K562 (cell line): ENCODE results near the gene PIP5K1B. TPM values are rescaled to one million over a fixed set of nuclear protein-coding genes. Genes with fewer than 3 reads are reported as not detected.

Experiments used
- ARHGAP35 ChIP-seq: fragments of 450-650 bp; IDR thresholded peaks from 2 replicates; pipeline ENCODE4 v1.6.1; 2018; ENCODE audit not compliant: partially characterized antibody
- CBFA2T2 ChIP-seq: fragments of 450-650 bp; conservative IDR thresholded peaks from 2 replicates; pipeline ENCODE4 v1.6.1; 2017; ENCODE audit warnings: mild to moderate bottlenecking
- CTBP1 ChIP-seq: fragments of 450-650 bp; IDR thresholded peaks from 2 replicates; pipeline ENCODE4 v1.6.1; 2016; ENCODE audit warnings: borderline replicate concordance
- DACH1 ChIP-seq: fragments of 450-650 bp; IDR thresholded peaks from 2 replicates; pipeline ENCODE4 v1.6.1; 2018; ENCODE audit not compliant: partially characterized antibody
- PPARD ChIP-seq: fragments of 250-450 bp; sonication (Bioruptor Pico); IDR thresholded peaks from 2 replicates; pipeline ENCODE4 v1.8.0; 2022; ENCODE audit warnings: inconsistent platforms, mild to moderate bottlenecking, moderate library complexity
- PURB ChIP-seq: sonication (generic); formaldehyde crosslinking; IDR thresholded peaks from 2 replicates; pipeline ENCODE4 v1.9.0; 2021; ENCODE audit warnings: low read depth, mild to moderate bottlenecking, missing genetic modification reagents
- SREBF1 ChIP-seq: fragments of 150-350 bp; IDR thresholded peaks from 2 replicates; pipeline ENCODE4 v1.6.1; 2014; ENCODE audit warnings: antibody characterized with exemption, low read depth, low read length, borderline replicate concordance
- ZFP30 ChIP-seq: fragments of 250-450 bp; sonication (Bioruptor Pico); IDR thresholded peaks from 2 replicates; pipeline ENCODE4 v1.8.0; 2022; ENCODE audit warnings: moderate library complexity, mild to moderate bottlenecking, inconsistent platforms, borderline replicate concordance
- ZNF444 ChIP-seq: fragments of 250-450 bp; sonication (Bioruptor Pico); IDR thresholded peaks from 2 replicates; pipeline ENCODE4 v1.4.0; 2020; ENCODE audit warnings: mild to moderate bottlenecking, moderate library complexity
- ZNF592 ChIP-seq: fragments of 450-650 bp; IDR thresholded peaks from 2 replicates; pipeline ENCODE4 v1.6.1; 2017; ENCODE audit warnings: antibody characterized with exemption, mild to moderate bottlenecking
- polyA plus RNA-seq, 8 experiments: library from polyadenylated mRNA; depleted of rRNA in 4 of 8; stranded (reverse) in 5 of 8; unstranded in 3 of 8; fragments of >200 nt; fragmentation: Nextera tagmentation in 2 of 8; fragmentation: Illumina TruSeq in 1 of 8; extraction: Ambion mirVana in 2 of 8; extraction: Trizol in 1 of 8; gene quantifications; 2 replicates each; pipeline versions ENCODE4 v1.2.1 to v1.2.3, GENCODE V29; 2011 to 2014; ENCODE audit warnings: inconsistent platforms in 1 of 8, missing spikeins in 1 of 8
- total RNA-seq, 7 experiments: library from RNA; depleted of rRNA in 6 of 7; stranded (reverse); fragments of >200 nt in 6 of 7; fragmentation: Illumina TruSeq in 2 of 7; extraction: Trizol in 2 of 7; gene quantifications; 2 replicates each; pipeline versions ENCODE4 v1.2.1 to v1.2.3, GENCODE V29; 2011 to 2021; ENCODE audit warnings: low replicate concordance in 1 of 7
- TF ChIP-seq, protein P1 (sequence below): fragments of 250-450 bp; sonication (Bioruptor Pico); IDR thresholded peaks from 2 replicates; pipeline ENCODE4 v1.5.0; 2020; ENCODE audit warnings: mild to moderate bottlenecking
- TF ChIP-seq, protein P2 (sequence below): fragments of 250-450 bp; sonication (Bioruptor Pico); IDR thresholded peaks from 2 replicates; pipeline ENCODE4 v1.5.0; 2021; ENCODE audit warnings: mild to moderate bottlenecking, borderline replicate concordance
- TF ChIP-seq, protein P3 (sequence below): fragments of 250-450 bp; sonication (Bioruptor Pico); IDR thresholded peaks from 2 replicates; pipeline ENCODE4 v1.9.0; 2021; ENCODE audit warnings: mild to moderate bottlenecking, inconsistent platforms

Gene PIP5K1B
- total and polyA plus RNA-seq, 9 of the 15 experiments (the other 6 are each of a cell fraction or from before 2014, with no cell fraction given), result 3.1 to 12.9 (median 7.4) TPM

- TF ChIP-seq ZNF592 (0 out of 2 replicates have a peak, but pooled peaks have one; percentile 15), ZFP30 (CRISPR knock-in tag) (no peak), PURB (CRISPR knock-in tag) (no peak), ZNF444 (CRISPR knock-in tag) (no peak), ARHGAP35 (no peak), CTBP1 (peak; percentile 84), SREBF1 (no peak), PPARD (CRISPR knock-in tag) (no peak), DACH1 (no peak), CBFA2T2 (no peak)
- TF ChIP-seq, protein P1, sequence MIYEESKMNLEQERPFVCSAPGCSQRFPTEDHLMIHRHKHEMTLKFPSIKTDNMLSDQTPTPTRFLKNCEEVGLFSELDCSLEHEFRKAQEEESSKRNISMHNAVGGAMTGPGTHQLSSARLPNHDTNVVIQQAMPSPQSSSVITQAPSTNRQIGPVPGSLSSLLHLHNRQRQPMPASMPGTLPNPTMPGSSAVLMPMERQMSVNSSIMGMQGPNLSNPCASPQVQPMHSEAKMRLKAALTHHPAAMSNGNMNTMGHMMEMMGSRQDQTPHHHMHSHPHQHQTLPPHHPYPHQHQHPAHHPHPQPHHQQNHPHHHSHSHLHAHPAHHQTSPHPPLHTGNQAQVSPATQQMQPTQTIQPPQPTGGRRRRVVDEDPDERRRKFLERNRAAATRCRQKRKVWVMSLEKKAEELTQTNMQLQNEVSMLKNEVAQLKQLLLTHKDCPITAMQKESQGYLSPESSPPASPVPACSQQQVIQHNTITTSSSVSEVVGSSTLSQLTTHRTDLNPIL (CRISPR knock-in tag), result no peak
- TF ChIP-seq, protein P2, sequence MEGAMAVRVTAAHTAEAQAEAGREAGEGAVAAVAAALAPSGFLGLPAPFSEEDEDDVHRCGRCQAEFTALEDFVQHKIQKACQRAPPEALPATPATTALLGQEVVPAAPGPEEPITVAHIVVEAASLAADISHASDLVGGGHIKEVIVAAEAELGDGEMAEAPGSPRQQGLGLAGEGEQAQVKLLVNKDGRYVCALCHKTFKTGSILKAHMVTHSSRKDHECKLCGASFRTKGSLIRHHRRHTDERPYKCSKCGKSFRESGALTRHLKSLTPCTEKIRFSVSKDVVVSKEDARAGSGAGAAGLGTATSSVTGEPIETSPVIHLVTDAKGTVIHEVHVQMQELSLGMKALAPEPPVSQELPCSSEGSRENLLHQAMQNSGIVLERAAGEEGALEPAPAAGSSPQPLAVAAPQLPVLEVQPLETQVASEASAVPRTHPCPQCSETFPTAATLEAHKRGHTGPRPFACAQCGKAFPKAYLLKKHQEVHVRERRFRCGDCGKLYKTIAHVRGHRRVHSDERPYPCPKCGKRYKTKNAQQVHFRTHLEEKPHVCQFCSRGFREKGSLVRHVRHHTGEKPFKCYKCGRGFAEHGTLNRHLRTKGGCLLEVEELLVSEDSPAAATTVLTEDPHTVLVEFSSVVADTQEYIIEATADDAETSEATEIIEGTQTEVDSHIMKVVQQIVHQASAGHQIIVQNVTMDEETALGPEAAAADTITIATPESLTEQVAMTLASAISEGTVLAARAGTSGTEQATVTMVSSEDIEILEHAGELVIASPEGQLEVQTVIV, result 0 out of 2 replicates have a peak, but pooled peaks have one; percentile 50
- TF ChIP-seq, protein P3, sequence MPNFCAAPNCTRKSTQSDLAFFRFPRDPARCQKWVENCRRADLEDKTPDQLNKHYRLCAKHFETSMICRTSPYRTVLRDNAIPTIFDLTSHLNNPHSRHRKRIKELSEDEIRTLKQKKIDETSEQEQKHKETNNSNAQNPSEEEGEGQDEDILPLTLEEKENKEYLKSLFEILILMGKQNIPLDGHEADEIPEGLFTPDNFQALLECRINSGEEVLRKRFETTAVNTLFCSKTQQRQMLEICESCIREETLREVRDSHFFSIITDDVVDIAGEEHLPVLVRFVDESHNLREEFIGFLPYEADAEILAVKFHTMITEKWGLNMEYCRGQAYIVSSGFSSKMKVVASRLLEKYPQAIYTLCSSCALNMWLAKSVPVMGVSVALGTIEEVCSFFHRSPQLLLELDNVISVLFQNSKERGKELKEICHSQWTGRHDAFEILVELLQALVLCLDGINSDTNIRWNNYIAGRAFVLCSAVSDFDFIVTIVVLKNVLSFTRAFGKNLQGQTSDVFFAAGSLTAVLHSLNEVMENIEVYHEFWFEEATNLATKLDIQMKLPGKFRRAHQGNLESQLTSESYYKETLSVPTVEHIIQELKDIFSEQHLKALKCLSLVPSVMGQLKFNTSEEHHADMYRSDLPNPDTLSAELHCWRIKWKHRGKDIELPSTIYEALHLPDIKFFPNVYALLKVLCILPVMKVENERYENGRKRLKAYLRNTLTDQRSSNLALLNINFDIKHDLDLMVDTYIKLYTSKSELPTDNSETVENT (CRISPR knock-in tag), result peak; percentile 52; the same call in 1 of the 2 replicates
These were observed at the start of gene PIP5K1B (continued) for GRCh38 chr9:68704814-68705530.
